GM12801 (cell line): ENCODE data around the gene RGCC.

Experiments used
- TF ChIP-seq, protein P1 (sequence below): IDR thresholded peaks from one replicate; pipeline ENCODE4 v1.5.1; 2011; ENCODE audit warnings: control low read depth; ENCODE audit not compliant: insufficient read length; ENCODE audit errors: extremely low read depth

Gene RGCC

DNA sequence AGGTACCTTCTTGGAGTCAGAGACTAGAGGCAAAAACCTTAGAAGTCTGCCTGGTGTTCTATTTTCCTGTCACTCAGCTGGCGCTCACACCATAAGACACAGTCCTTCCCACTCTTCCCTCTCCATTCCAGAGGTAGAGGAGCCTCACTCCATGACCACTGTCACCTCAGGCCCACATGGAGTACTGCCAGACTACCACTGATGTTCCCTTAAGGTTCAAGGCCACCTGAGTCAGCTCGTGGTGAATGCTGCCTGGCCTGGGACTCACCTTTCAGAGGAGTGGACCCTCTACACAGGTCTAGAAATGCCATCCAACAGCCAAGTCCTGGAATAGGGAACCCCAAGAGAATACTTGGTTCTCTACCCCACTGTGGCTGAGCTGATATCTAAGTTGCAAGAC is 29.9 kb downstream of the RGCC start:
- TF ChIP-seq, protein P1, sequence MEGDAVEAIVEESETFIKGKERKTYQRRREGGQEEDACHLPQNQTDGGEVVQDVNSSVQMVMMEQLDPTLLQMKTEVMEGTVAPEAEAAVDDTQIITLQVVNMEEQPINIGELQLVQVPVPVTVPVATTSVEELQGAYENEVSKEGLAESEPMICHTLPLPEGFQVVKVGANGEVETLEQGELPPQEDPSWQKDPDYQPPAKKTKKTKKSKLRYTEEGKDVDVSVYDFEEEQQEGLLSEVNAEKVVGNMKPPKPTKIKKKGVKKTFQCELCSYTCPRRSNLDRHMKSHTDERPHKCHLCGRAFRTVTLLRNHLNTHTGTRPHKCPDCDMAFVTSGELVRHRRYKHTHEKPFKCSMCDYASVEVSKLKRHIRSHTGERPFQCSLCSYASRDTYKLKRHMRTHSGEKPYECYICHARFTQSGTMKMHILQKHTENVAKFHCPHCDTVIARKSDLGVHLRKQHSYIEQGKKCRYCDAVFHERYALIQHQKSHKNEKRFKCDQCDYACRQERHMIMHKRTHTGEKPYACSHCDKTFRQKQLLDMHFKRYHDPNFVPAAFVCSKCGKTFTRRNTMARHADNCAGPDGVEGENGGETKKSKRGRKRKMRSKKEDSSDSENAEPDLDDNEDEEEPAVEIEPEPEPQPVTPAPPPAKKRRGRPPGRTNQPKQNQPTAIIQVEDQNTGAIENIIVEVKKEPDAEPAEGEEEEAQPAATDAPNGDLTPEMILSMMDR: no peak

DNA sequence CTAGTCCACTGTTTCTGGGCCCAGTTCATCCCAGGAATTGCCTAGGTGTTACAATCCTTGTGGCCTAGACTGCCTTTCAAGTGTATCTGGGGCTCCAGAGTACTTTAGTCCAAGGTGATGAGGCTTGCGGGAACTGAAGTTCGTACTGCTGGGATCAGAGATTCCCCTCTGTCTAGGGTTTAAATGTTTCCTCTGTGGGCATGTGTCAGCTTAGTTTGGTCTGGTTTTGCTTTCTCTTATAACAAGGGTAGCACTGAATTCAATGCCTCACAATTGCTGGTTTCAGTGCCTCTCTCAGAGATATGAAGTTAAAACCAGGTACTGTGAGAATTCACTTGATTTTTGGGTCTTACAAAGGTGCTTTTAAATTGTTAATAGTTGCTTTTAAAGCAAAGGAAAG is 30.8 kb downstream of the RGCC start:
- TF ChIP-seq, protein P1: no peak

DNA sequence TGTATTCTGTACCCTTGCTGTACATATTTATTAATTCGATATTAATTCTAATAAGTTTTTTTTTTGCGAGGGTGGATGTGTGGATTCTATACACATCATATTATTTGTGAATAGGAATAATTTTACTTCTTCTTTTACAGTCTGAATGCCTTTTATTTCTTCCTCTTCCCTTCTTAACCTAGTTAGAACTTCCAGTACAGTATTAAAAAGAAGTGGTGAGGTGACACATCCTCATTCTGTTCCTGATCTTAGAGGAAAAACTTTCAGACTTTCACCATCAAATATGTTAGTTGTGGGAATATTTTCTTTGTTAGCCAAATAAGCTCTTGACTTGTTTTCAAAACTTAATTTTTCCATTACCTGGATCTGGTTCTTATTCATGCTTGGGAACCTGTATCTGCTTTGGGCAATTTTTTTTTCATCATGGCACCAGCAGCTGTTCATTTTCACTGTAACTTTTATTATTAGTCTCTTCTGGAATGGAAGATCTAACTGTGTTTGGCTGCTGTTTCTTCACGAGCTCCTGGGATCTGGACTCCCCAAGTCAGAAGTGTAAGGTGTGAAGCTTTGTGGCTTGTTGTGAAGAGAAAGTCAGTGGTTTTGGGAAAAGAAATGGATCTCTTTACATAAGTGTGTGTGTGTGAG is 33.1 kb downstream of the RGCC start:
- TF ChIP-seq, protein P1: no peak

DNA sequence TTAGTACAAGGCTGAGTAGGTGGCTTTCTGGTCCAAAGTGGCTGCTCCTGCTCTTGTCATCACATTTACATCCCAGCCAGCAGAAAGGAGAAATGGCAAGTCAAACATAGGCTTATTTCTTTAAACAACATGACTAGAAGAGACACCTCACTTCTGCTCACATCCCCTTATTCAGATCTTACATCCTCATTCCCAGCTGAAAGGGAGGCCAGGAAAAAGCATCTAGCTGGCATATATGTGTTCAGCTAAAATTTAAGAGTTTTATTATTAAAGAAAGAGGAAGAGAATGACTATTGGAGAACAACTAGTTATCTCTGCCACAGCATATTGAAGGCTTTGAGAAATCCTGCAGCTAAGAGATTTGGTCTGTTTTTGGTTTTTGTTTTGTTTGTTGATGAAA is 34.1 kb downstream of the RGCC start:
- TF ChIP-seq, protein P1: no peak

DNA sequence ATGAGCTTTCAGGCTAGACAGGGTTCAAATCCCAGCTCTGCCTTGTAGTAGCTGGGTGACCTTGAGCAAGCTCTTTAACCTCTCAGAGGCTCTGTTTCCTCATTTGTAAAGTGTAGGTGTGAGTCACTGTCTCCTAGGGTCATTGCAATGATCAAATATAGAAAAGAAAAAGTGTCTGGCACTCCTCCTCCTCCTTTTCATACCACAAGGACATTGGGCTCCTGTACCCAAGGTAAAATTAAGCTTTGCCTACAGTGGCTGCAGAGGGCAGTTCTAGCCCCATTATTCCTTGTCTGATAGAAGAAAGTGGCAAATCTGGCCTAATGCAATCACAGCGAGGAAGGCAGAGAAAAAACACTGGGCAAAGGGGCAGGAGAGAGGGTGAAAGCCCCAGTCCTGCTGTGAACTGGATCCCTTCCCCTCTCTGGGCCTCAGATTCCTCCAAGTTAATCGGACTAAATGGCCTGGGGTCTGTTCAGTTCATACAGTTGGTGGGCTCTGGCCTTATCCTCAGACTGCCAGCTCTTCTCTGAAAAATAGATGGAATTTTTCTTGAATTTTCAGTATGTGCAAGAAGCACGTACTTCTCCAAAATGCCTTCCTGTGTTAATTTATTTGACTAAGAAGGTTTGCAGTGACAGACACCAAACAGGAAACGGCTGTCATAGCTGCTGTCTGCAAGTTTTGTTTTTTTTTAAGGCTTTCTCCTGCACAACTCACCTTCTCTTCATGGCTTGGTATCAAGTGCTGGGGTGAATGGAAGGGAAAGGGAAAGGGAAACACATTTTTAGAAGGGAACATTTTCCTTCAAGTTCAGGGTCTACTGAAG is 35.3 kb downstream of the RGCC start:
- TF ChIP-seq, protein P1: no peak

DNA sequence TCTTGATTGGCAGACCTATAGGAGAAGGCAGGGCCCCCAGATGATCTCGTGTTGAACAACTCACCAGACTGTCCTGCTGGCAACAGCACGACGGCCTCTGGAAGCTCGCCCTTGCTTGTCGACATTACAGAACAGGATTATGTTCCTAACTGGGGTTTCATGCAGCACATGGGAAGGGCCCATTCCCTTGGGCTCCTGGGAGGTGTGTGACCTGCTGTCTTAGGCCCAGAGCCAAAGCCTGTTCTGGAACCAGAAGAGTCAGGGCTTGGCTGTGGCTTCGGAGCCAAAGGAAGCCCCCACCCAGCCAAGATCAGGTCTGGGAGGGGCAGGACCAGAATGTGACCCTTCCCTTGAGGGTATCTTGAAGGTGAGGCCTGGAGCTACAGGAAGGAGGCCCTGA is 36.9 kb downstream of the RGCC start:
- TF ChIP-seq, protein P1: no peak

DNA sequence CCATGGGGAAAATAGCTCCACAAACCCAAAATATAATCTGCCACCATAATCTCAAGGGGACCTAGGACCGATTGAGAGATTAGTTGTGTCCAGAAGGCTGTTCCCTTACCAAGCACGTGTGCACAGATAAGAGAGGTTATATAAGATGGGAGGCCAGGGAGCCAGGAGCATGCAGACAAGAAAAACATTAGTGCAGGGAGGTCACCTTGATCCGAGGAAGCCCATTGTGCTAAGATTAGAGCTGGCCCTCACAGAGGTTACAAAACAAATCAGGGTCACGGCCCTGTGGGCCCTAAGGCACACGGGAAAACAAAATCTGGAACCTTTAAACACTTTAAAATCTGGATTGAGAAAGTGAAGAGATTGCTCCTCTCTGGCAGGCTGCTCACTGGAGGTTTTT is 37.7 kb downstream of the RGCC start:
- TF ChIP-seq, protein P1: no peak
